Measurements from ENCODE around the gene NYAP1.
"Not testable (repeated sequence)": the region's sequence is repeated elsewhere in the genome, so short reads cannot be mapped to it uniquely, and the experiment has no call there.

Gene NYAP1

DNA sequence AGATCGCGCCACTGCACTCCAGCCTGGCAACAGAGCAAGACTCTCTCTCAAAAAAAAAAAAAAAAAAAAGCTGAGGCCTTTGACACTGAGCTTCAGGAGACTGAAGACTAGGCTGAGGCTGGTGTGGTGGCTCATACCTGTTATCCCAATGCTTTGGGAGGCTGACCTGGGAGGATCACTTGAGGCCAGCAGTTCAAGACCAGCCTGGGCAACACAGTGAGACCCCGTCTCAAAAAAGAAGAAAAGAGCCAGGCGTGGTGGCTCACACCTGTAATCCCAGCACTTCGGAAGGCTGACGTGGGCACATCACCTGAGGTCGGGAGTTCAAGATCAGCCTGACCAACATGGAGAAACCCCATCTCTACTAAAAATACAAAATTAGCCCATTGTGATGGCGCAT is 36.4 kb upstream of the NYAP1 start:
- H3K9ac ChIP-seq (ENCODE audit: low read depth, low read length); H3K36me3 ChIP-seq (ENCODE audit: insufficient read depth, low read length); H3K4me1 ChIP-seq (ENCODE audit: insufficient read depth, low read length); H3K9me3 ChIP-seq (ENCODE audit: control insufficient read depth, insufficient read depth, low read length): not testable (repeated sequence)

DNA sequence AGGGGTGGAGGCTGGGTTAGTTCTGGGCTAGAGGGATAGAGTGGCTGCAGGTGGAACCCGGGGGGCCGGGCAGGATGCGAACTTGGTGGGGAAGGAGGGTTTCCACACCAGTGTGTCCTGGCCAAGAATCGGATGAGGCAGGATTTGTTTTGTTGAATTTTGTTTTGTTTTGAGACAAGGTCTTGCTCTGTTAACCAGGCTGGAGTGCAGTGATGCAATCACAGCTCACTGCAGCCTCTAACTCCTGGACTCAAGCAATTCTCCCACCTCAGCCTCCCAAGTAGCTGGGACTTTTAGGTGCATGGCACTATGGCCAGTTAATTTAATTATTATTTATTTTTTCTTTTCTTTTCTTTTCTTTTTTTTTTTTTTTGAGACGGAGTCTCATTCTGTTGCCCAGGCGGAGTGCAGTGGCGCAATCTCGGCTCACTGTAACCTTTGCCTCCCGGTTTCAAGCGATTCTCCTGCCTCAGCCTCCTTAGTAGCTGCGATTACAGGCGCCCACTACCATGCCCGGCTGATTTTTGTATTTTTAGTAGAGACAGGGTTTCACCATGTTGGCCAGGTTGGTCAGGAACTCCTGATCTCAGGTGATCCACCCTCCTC is 34.4 kb upstream of the NYAP1 start:
- H3K9me3 ChIP-seq (ENCODE audit: control insufficient read depth, insufficient read depth, low read length), result no peaks in the 10 kb centered on the region
- H3K36me3 ChIP-seq (ENCODE audit: insufficient read depth, low read length), result no peaks in the 10 kb centered on the region
- H3K4me1 ChIP-seq (ENCODE audit: insufficient read depth, low read length), result peaks cover 4% of the 10 kb centered on the region; the same call in 1 of the 2 replicates
- H3K9ac ChIP-seq (ENCODE audit: low read depth, low read length), result no peak overlapping the region

DNA sequence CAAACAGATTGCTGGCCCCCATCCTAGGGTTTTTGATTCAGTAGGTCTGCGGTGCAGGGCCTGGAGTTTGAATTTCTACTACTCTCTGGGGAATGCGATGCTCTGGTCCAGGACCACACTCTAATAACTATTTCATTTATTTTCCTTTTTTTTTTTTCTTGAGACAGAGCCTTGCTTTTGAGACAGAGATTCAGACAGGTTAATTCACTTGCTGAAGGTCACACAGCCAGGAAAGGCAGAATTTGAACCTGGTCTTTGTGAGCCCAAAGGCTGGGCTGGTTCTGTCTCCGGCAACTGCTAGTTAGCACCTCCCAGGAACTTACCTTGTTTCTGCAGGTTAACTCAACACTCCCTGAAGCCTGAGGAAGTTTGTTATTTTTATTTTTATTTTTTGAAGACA is 31.2 kb upstream of the NYAP1 start:
- H3K9me3 ChIP-seq (ENCODE audit: control insufficient read depth, insufficient read depth, low read length), result no peaks in the 10 kb centered on the region
- H3K9ac ChIP-seq (ENCODE audit: low read depth, low read length), result no peak overlapping the region
- H3K36me3 ChIP-seq (ENCODE audit: insufficient read depth, low read length), result no peaks in the 10 kb centered on the region
- H3K4me1 ChIP-seq (ENCODE audit: insufficient read depth, low read length), result peaks cover 10% of the 10 kb centered on the region; the same call in 1 of the 2 replicates

DNA sequence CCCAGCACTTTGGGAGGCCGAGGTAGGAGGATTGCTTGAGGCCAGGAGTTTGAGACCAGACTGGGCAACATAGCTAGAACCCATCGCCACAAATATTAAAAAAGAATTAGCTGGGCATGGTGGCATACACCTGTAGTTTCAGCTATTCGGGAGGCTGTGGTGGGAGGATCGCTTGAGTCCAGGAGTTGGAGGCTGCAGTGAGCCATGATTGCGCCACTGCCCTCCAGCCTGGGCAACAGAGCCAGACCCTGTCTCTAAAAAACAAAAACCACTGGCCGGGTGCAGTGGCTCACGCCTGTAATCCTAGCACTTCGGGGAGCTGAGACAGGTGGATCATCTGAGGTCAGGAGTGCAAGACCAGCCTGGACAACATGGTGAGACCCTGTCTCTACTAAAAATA is 29.9 kb upstream of the NYAP1 start:
- not testable (repeated sequence) for H3K9me3 ChIP-seq (ENCODE audit: control insufficient read depth, insufficient read depth, low read length); H3K9ac ChIP-seq (ENCODE audit: low read depth, low read length); H3K4me1 ChIP-seq (ENCODE audit: insufficient read depth, low read length); H3K36me3 ChIP-seq (ENCODE audit: insufficient read depth, low read length)

DNA sequence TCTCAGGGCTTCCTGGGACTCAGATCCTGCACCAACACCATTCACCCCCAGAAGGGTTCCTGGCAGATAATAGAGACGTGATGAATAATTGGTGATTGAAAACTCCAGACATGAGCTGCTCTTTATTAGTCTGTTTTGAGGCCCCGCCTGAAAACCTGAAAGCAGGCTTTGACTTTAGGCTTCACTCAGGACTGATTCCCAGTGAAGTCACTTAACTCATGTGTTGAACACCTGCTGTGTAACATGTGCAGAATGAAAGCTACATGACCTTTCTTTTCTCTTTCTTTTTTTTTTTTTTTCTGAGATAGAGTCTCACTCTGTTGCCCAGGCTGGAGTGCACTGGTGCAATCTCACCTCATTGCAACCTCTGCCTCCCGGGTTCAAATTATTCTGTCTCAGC is 28.5 kb upstream of the NYAP1 start:
- H3K9ac ChIP-seq (ENCODE audit: low read depth, low read length), result no peak overlapping the region

DNA sequence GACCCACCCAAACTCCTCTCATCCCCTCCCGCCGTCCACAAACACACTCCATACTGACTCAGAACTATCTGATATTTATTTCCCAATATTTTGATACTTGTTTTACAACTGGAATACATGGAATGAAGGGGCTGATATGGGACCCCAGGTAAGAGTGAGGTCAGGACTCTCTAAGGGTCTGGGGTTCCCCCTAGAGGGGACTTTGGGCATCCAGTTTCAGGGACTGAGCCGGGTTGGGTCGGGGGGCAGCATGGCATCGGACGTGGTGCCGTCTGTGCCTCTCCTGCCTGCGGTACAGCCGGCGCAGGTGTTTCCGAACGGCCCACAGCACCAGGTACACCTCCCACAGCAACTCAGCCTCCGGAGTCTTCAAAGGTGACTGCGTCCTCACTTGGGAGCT is 27.2 kb upstream of the NYAP1 start:
- H3K9me3 ChIP-seq (ENCODE audit: control insufficient read depth, insufficient read depth, low read length), result no peaks in the 10 kb centered on the region
- peaks cover 10% of the 10 kb centered on the region; the same call in 1 of the 2 replicates for H3K4me1 ChIP-seq (ENCODE audit: insufficient read depth, low read length)
- H3K36me3 ChIP-seq (ENCODE audit: insufficient read depth, low read length), result no peaks in the 10 kb centered on the region
- H3K9ac ChIP-seq (ENCODE audit: low read depth, low read length), result no peak overlapping the region

More for the DNA sequence above, 28.5 kb upstream of the NYAP1 start:
- Histone ChIP-seq H3K9me3 (ENCODE audit: control insufficient read depth, insufficient read depth, low read length) (no peaks in the 10 kb centered on the region), H3K36me3 (ENCODE audit: insufficient read depth, low read length) (no peaks in the 10 kb centered on the region), H3K4me1 (ENCODE audit: insufficient read depth, low read length) (peaks cover 10% of the 10 kb centered on the region; the same call in 1 of the 2 replicates)

DNA sequence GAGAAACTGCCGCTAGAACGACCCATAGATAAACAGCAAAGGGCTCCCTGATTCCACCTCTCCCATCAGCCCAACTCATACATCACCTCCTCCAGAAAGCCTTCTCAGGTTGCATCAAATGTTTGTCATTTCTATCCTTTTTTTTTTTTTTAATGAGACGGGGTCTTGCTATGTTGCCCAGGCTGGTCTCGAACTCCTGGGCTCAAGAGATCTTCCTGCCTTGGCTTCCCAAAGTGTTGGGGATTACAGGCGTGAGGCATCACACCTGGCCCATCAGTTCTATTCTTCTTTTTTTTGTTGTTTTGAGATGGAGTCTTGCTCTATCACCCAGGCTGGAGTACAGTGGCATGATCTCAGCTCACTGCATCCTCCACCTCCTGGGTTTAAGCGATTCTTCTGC is 26.7 kb upstream of the NYAP1 start:
- Histone ChIP-seq H3K9me3 (ENCODE audit: control insufficient read depth, insufficient read depth, low read length) (no peaks in the 10 kb centered on the region), H3K4me1 (ENCODE audit: insufficient read depth, low read length) (peaks cover 10% of the 10 kb centered on the region; the same call in 1 of the 2 replicates), H3K36me3 (ENCODE audit: insufficient read depth, low read length) (no peaks in the 10 kb centered on the region), H3K9ac (ENCODE audit: low read depth, low read length) (no peak overlapping the region)

DNA sequence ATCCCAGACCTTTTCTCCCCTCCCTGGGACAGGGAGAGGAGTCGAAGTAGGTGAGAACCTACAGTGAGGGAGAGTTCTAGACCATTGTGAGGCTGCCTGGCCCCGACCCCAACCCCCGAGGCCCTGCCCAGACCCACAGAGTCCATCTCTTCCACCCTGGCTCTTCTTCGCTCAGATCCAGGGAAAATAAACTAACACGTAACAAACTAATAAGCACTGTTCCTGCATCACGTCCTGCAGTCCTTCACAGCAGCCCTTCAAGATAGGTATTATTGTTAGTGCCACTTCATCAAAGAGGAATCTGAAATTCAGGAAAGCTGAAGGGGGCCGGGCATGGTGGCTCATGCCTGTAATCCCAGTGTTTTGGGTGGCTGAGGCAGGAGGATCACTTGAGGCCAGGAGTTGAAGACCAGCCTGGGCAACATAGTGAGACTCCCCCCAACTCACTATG is 19.5 kb upstream of the NYAP1 start, which contains the start of gene SPACDR:
TSS of gene SPACDR (minus strand) at position 51 of the 451 bp plus-strand sequence. CDS start 235 bp downstream, outside the sequence.
- H3K9me3 ChIP-seq (ENCODE audit: control insufficient read depth, insufficient read depth, low read length), result no peaks in the 10 kb centered on the region
- H3K4me1 ChIP-seq (ENCODE audit: insufficient read depth, low read length), result no peaks in the 10 kb centered on the region
- H3K36me3 ChIP-seq (ENCODE audit: insufficient read depth, low read length), result no peaks in the 10 kb centered on the region
- H3K9ac ChIP-seq (ENCODE audit: low read depth, low read length), result no peak within 1 kb of the TSS

DNA sequence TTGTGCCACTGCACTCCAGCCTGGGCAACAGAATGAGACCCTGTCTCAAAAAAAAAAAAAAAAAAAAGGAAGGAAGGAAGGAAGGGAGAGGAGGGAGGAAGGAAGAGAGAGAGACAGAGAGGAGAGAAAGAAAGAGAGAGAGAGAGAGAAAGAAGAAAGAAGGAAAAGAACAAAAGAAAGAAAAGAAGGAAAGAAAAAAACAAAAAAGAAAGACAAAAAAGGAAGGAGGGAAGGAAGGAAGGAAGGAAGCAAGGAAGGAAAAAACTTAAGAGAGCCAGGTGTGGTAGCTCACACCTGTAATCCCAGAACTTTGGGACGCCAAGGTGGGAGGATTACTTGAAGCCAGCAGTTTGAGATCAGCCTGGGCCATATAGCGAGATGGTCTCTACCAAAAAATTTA is 18.9 kb upstream of the NYAP1 start:
- Histone ChIP-seq H3K9me3 (ENCODE audit: control insufficient read depth, insufficient read depth, low read length) (no peaks in the 10 kb centered on the region), H3K4me1 (ENCODE audit: insufficient read depth, low read length) (peaks cover 4% of the 10 kb centered on the region; the same call in 1 of the 2 replicates), H3K9ac (ENCODE audit: low read depth, low read length) (no peak overlapping the region), H3K36me3 (ENCODE audit: insufficient read depth, low read length) (no peaks in the 10 kb centered on the region)

DNA sequence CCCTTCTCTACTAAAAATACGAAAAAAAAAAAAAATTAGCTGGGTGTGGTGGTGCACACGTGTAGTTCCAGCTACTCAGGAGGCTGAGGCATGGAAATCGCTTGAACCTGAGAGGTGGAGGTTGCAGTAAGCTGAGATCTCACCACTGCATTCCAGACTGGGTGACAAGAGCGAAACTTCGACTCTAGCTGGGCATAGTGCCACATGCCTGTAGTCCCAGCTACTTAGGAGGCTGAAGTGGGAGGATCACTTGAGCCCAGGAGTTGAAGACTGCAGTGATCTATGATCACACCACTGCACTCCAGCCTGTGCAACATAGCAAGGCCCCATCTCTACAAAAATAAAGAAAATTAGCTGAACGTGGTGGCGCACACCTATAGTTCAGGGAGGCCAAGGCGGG is 18.4 kb upstream of the NYAP1 start:
- Histone ChIP-seq H3K36me3 (ENCODE audit: insufficient read depth, low read length) (no peaks in the 10 kb centered on the region), H3K9me3 (ENCODE audit: control insufficient read depth, insufficient read depth, low read length) (no peaks in the 10 kb centered on the region), H3K4me1 (ENCODE audit: insufficient read depth, low read length) (peaks cover 4% of the 10 kb centered on the region; the same call in 1 of the 2 replicates), H3K9ac (ENCODE audit: low read depth, low read length) (no peak overlapping the region)

DNA sequence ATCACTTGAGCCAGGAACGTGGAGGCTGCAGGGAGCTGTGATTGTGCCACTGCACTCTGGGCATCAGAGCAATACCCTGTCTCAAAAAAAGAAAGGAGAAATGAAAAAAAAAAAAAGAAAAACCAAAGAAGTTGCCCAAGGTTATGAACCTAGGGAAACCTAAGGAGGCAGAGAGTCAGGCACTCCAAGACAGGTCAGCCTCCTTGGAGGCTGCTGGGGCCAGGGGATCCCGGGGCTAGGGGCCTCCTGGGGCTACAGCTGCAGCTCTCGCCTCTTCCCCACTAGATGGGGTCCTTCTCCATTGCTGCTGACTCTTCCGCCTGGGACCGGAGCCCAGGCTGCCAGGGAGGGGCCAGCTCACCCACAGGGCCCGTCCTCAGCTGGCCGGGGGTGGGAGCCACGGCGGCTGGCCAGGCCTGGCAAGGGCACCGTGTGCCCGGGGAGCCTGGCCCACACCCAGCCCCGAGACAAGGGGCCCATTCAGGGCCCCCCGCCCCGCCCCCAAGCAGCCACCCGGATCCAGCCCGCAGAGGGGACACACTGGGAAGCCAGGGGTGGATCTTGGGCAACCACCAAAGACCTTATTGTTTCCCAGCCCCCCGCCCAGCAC is 17.9 kb upstream of the NYAP1 start:
- Histone ChIP-seq H3K36me3 (ENCODE audit: insufficient read depth, low read length) (no peaks in the 10 kb centered on the region), H3K9ac (ENCODE audit: low read depth, low read length) (peak overlapping the region; percentile 36; the same call in 1 of the 2 replicates), H3K9me3 (ENCODE audit: control insufficient read depth, insufficient read depth, low read length) (no peaks in the 10 kb centered on the region), H3K4me1 (ENCODE audit: insufficient read depth, low read length) (peaks cover 4% of the 10 kb centered on the region; the same call in 1 of the 2 replicates)

DNA sequence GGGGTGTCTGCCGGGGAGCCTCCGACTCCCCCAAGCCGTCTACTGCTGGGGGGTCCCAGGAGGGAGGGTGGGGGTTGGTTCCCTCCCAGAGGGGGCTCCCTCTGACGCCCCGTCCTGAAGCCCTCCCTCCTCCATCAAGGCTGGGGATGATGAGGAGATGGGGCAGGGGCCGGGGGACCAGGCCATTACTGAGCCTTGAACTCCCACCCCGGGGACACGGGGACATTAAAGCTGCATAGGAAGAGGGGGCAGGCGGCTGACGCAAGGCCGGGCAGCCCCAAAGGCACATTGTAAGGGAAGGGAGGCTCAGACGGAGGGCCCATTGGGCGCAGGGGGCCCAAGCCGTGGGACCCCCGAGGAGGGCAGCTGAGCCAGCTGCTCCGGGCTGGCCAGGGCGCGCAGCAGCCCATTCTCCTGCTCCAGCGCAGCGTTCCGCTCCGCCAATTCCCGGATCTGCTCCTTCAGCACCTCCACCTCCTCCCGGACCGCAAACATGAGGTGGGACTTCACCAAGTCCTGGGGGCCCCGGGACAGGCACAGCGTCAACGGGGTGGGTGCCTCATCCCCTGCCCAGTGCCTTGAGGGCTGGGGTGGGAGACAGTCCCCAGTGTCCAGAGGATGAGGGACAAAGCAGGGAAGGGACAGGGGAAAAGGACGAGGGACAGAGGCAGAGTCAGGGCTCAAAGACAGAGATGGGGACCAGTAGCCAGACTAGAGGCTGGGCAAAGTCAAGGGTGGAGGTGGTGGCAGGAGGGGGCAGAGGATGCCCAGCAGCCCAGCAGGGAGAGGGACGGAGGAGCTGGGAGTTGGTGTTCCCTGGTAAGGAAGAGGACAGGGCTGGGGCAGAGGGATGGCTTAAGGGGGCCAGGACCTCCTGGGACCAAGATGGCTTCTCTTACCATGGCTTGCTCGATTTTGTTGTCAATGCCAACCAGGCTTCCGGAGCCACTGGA is 16.8 kb upstream of the NYAP1 start:
- H3K36me3 ChIP-seq (ENCODE audit: insufficient read depth, low read length), result no peaks in the 10 kb centered on the region
- no peak overlapping the region for H3K9ac ChIP-seq (ENCODE audit: low read depth, low read length)
- peaks cover 4% of the 10 kb centered on the region; the same call in 1 of the 2 replicates for H3K4me1 ChIP-seq (ENCODE audit: insufficient read depth, low read length)
- no peaks in the 10 kb centered on the region for H3K9me3 ChIP-seq (ENCODE audit: control insufficient read depth, insufficient read depth, low read length)

DNA sequence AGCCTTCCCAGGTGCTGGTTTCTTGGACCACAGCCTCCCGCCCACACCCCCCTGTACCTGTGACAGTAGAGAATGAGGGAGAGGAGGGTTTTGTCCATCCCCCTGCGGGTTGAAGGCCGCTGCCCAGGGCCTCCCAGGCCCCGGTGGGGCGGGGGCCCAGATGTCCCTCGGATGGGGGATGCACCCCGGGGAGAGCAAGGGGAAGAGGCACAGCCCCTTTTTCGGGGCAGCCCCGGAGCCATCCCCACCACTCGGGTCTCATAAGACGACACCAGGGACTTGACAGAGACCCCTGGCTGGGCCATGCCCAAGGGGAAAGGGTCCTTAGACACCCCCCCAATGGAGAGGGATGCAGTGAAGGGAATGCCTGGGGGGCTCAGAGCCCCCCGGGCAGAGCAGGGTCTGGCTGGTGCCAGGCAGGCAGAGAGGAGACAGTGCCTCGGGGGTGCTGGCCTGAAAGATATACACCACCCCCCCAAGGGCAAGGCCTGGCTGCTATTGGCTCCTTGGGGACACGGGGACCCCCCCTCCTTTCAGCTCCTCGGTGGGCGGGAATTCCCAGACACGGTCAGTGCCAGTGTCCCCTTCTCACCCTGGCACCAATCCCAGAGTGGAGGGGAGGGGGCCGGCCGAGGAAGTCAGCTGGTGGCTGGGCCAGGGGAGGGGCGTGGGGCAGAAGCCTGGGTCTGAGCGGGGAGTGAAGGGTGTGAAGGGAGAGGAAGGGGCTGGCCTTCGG is 15.9 kb upstream of the NYAP1 start:
- H3K9ac ChIP-seq (ENCODE audit: low read depth, low read length), result no peak overlapping the region
- H3K9me3 ChIP-seq (ENCODE audit: control insufficient read depth, insufficient read depth, low read length), result no peaks in the 10 kb centered on the region
- peaks cover 4% of the 10 kb centered on the region; the same call in 1 of the 2 replicates for H3K4me1 ChIP-seq (ENCODE audit: insufficient read depth, low read length)
- no peaks in the 10 kb centered on the region for H3K36me3 ChIP-seq (ENCODE audit: insufficient read depth, low read length)

Measured in ES-I3 (cell line).